Measurements from ENCODE around the gene ADAMTS15.

ADAMTS15 gene

DNA sequence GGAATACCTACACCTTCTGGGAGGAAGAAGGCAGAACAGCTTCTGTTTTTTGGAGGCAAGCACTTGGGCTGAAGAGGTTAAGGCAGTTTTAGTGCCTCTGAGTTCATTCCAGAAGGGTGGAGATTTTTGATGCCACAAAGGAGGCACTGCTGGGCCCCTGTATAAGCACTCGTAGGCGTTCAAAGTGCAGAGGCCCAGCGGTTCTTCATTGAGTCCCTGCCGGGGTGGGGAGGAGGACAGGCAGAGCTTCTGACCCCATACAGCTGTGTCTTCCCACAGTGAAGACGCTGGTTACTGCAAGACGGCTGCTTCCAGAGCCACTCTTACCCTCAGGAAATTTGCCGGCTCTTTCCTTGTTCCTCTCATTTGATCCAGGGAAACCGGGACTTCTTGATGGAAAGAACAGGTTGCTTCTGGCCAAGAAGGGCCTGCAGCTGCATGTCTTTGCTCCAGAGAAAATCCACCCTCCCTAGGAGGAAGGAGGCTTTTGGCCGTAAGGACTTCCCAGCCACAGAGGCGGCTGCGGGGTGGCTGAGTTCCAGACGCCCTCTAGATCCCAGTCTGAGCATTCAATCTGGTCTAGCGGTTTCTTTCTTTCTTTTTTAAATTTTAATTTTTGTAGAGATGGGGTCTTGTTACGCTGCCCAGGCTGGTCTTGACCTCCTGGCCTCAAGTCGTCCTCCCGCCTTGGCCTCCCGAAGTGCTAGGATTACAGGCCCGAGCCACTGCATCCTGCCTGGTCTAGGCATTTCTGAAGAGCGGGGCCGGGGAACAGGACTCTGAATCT lies 9.4 kb downstream of the ADAMTS15 start:
- DNase-seq (ENCODE audit: low read depth) = peak; percentile 61
- H3K4me3 ChIP-seq (ENCODE audit: low read length) = no peak overlapping the region

DNA sequence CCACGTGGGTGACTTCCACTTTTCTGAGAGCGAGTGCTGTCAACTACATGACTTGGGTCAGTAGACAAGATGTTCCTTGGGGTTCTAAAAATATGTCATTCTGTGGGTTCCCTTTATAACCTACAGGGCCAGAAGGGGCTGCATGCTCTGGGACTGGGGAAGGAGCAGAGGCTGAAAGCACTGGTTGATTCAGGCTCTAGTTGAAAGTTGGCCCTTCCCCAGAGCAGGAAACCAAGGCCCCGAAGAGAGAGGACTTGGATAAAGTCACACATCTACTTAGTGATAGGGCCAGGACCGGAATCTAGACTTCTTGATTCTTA lies 9.9 kb downstream of the ADAMTS15 start:
- TF ChIP-seq, protein P1, sequence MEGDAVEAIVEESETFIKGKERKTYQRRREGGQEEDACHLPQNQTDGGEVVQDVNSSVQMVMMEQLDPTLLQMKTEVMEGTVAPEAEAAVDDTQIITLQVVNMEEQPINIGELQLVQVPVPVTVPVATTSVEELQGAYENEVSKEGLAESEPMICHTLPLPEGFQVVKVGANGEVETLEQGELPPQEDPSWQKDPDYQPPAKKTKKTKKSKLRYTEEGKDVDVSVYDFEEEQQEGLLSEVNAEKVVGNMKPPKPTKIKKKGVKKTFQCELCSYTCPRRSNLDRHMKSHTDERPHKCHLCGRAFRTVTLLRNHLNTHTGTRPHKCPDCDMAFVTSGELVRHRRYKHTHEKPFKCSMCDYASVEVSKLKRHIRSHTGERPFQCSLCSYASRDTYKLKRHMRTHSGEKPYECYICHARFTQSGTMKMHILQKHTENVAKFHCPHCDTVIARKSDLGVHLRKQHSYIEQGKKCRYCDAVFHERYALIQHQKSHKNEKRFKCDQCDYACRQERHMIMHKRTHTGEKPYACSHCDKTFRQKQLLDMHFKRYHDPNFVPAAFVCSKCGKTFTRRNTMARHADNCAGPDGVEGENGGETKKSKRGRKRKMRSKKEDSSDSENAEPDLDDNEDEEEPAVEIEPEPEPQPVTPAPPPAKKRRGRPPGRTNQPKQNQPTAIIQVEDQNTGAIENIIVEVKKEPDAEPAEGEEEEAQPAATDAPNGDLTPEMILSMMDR (IDR thresholded peaks at IDR 0.05; ENCODE audit: insufficient read depth, low read depth, low read length, missing control alignments) = no peak
- no peak for DNase-seq (ENCODE audit: low read depth)
- H3K4me3 ChIP-seq (ENCODE audit: low read length) = no peak overlapping the region

More for the DNA sequence above, 9.4 kb downstream of the ADAMTS15 start:
- TF ChIP-seq, protein P1 (IDR thresholded peaks at IDR 0.05; ENCODE audit: insufficient read depth, low read depth, low read length, missing control alignments) = no peak

DNA sequence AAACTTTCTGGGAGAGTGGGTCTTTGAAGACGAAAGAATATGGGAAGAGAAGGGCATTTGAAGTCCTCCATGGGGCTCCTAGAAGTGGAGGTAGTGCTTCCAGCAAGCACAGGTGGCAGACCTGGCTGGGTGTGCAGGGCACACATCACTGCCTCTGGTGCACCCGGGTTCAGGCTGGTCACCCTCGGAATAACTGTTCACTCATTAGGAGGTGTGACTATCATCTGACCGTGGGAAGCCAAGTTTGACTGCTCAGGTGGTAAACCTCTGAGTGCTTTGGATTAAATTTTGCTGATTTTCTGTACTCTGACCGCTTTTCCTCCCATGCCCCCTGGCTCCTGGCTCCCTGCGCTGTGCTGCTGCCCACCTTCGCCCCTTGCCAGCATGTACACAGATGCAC lies 11.1 kb downstream of the ADAMTS15 start:
- H3K4me3 ChIP-seq (ENCODE audit: low read length) = no peak overlapping the region
- DNase-seq (ENCODE audit: low read depth) = no peak
- TF ChIP-seq, protein P1 (IDR thresholded peaks at IDR 0.05; ENCODE audit: insufficient read depth, low read depth, low read length, missing control alignments) = no peak

DNA sequence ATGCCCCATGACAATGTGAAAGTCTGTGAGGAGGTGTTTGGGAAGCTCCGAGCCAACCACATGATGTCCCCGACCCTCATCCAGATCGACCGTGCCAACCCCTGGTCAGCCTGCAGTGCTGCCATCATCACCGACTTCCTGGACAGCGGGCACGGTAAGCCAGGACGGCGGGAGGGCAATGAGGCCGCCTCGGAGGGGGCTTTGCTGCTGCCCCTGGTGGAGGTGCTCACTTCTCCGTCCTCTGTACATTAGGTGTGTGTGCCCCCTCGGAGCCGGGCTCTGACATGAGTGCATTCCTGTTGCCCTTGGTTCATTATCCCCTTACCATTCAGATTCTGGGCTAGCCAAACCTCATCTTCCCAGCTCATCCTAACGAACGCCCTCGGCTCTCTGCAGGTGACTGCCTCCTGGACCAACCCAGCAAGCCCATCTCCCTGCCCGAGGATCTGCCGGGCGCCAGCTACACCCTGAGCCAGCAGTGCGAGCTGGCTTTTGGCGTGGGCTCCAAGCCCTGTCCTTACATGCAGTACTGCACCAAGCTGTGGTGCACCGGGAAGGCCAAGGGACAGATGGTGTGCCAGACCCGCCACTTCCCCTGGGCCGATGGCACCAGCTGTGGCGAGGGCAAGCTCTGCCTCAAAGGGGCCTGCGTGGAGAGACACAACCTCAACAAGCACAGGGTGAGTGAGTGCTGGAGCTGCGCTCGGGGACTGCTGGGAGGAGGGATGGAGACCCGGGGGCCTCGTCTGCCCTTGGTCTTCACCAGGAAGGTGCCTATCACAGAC lies 13.8 kb downstream of the ADAMTS15 start:
- no peak overlapping the region for H3K4me3 ChIP-seq (ENCODE audit: low read length)
- no peak for DNase-seq (ENCODE audit: low read depth)
- TF ChIP-seq, protein P1 (IDR thresholded peaks at IDR 0.05; ENCODE audit: insufficient read depth, low read depth, low read length, missing control alignments) = no peak

GRCh38 chr11:130462931-130463330 lies 14.5 kb downstream of the ADAMTS15 start:
- H3K4me3 ChIP-seq (ENCODE audit: low read length) = no peak overlapping the region
- TF ChIP-seq, protein P1 (IDR thresholded peaks at IDR 0.05; ENCODE audit: insufficient read depth, low read depth, low read length, missing control alignments) = no peak
- no peak for DNase-seq (ENCODE audit: low read depth)

- H3K4me3 ChIP-seq (ENCODE audit: low read length) = no peak overlapping the region
- DNase-seq (ENCODE audit: low read depth) = no peak
- TF ChIP-seq, protein P1 (IDR thresholded peaks at IDR 0.05; ENCODE audit: insufficient read depth, low read depth, low read length, missing control alignments) = no peak
Measured at GRCh38 chr11:130464291-130464812, 15.9 kb downstream of the ADAMTS15 start.
